GM12878 (cell line): ENCODE data around the gene EEIG2. TPM values are rescaled to one million over a fixed set of nuclear protein-coding genes. Genes with fewer than 3 reads are reported as not detected.

Source experiments
- ATAC-seq: fragments of 200-7000 bp; cut with Tn5 transposase; 3 replicates; pipeline ENCODE4 v1.9.1; 2020; ENCODE audit warnings: mild to moderate bottlenecking, moderate library complexity
- BruUV-seq: library from RNA; stranded (reverse); fragments of 400-500 nt; replicated peaks from 2 replicates; lab custom pipeline; 2021; lab: Mats Ljungman, UMichigan
- CTCF ChIA-PET: fragments of 300-600 bp; sonication (Branson Sonifier 250); formaldehyde crosslinking; extraction: SDS; loops from one replicate; lab custom pipeline; 2021; ENCODE audit warnings: inconsistent platforms; lab: Yijun Ruan, JAX
- POLR2A ChIA-PET: fragments of 350-600 bp; formaldehyde crosslinking; extraction: SDS; loops from one replicate; lab custom pipeline; 2021; ENCODE audit warnings: inconsistent platforms; lab: Charles Lee
- RAD21 ChIA-PET: fragments of 300-600 bp; sonication (Branson Sonifier 250); formaldehyde crosslinking; loops from one replicate; lab custom pipeline; 2023; ENCODE audit warnings: antibody characterized with exemption; ENCODE audit not compliant: unreplicated experiment; lab: Charles Lee
- SMC1A ChIA-PET: fragments of 300-600 bp; sonication (Branson Sonifier 250); formaldehyde crosslinking; loops from one replicate; lab custom pipeline; 2023; ENCODE audit not compliant: unreplicated experiment, uncharacterized antibody; lab: Charles Lee
- DNase-seq: peaks from one replicate; pipeline ENCODE4 v3.0.0-alpha.2; 2011; ENCODE audit warnings: low read depth, low spot score
- FAIRE-seq: peaks from 3 replicates; lab custom pipeline; 2011; peaks lifted over from hg19 to GRCh38; lab: Jason Lieb, UNC
- H2AFZ ChIP-seq: 2 replicates; pipeline ENCODE4 v1.6.0; 2011; ENCODE audit warnings: low read depth, low read length, control low read depth; ENCODE audit not compliant: control insufficient read depth
- H3K27ac ChIP-seq: 2 replicates; pipeline ENCODE4 v1.5.1; 2011; ENCODE audit warnings: control low read depth; ENCODE audit not compliant: control insufficient read depth, insufficient read depth
- H3K27me3 ChIP-seq, 2 experiments: replicated peaks in 1 of 2; 2 replicates each; pipeline versions ENCODE4 v1.6.0 to v1.6.1; 2011; ENCODE audit warnings: low read length in 1 of 2; ENCODE audit not compliant: control insufficient read depth in 2 of 2, insufficient read depth in 2 of 2
- H3K36me3 ChIP-seq, 2 experiments: 2 replicates each; pipeline ENCODE4 v1.5.1; 2011; ENCODE audit warnings: low read length in 1 of 2; ENCODE audit not compliant: control insufficient read depth in 2 of 2, insufficient read depth in 2 of 2
- H3K4me1 ChIP-seq: 2 replicates; pipeline ENCODE4 v1.6.1; 2011; ENCODE audit warnings: mild to moderate bottlenecking, low read length, moderate library complexity, mixed read lengths; ENCODE audit not compliant: control insufficient read depth, insufficient read depth
- H3K4me2 ChIP-seq: 2 replicates; pipeline ENCODE4 v1.6.0; 2011; ENCODE audit warnings: control low read depth; ENCODE audit not compliant: control insufficient read depth, insufficient read depth
- H3K4me3 ChIP-seq: fragments of 200-600 bp; sonication (generic); 2 replicates; pipeline ENCODE4 v1.5.1; 2016
- H3K79me2 ChIP-seq: 2 replicates; pipeline ENCODE4 v1.6.0; 2011; ENCODE audit warnings: low read length; ENCODE audit not compliant: control insufficient read depth, insufficient read depth
- H3K9ac ChIP-seq: 2 replicates; pipeline ENCODE4 v1.8.0; 2011; ENCODE audit warnings: low read length, control low read depth, mixed read lengths; ENCODE audit not compliant: control insufficient read depth, insufficient read depth
- H3K9me3 ChIP-seq: replicated peaks from 3 replicates; pipeline ENCODE4 v1.5.1; 2011; ENCODE audit warnings: mild to moderate bottlenecking, low read length; ENCODE audit not compliant: control insufficient read depth, insufficient read depth
- H4K20me1 ChIP-seq: 2 replicates; pipeline ENCODE4 v1.6.0; 2011; ENCODE audit not compliant: control insufficient read depth, insufficient read depth
- BCL11A ChIP-seq: IDR thresholded peaks from 2 replicates; pipeline ENCODE4 v1.6.1; 2011; ENCODE audit warnings: low read depth, low read length
- CBX3 ChIP-seq: fragments of 200-600 bp; sonication (generic); IDR thresholded peaks from 2 replicates; pipeline ENCODE4 v1.6.1; 2016; ENCODE audit warnings: low read depth, borderline replicate concordance
- EED ChIP-seq: sonication (generic); IDR thresholded peaks from 2 replicates; pipeline ENCODE4 v1.6.1; 2016; ENCODE audit warnings: antibody characterized with exemption, low read depth
- EP300 ChIP-seq, 2 experiments: fragments of 150-350 bp in 1 of 2; IDR thresholded peaks; 2 replicates each; pipeline ENCODE4 v1.6.1; 2011 to 2012; ENCODE audit warnings: low read depth in 2 of 2, low read length in 2 of 2, borderline replicate concordance in 1 of 2, improper control_type of control experiment in 1 of 2, inconsistent platforms in 1 of 2; ENCODE audit not compliant: control insufficient read depth in 1 of 2
- ETV6 ChIP-seq, 2 experiments: fragments of 450-650 bp in 1 of 2; IDR thresholded peaks in 1 of 2; conservative IDR thresholded peaks in 1 of 2; 2 replicates each; pipeline ENCODE4 v1.6.1; 2014; ENCODE audit warnings: antibody characterized with exemption in 1 of 2, borderline replicate concordance in 1 of 2, low read depth in 1 of 2, mild to moderate bottlenecking in 1 of 2, moderate library complexity in 1 of 2
- GABPA ChIP-seq: IDR thresholded peaks from 2 replicates; pipeline ENCODE4 v1.6.1; 2014; ENCODE audit warnings: antibody characterized with exemption, low read depth, mild to moderate bottlenecking, inconsistent platforms
- IKZF1 ChIP-seq: fragments of 450-650 bp; conservative IDR thresholded peaks from 2 replicates; pipeline ENCODE4 v1.6.1; 2017; ENCODE audit warnings: antibody characterized with exemption, mild to moderate bottlenecking
- IKZF2 ChIP-seq, 2 experiments: fragments of 450-650 bp; IDR thresholded peaks; 2 replicates each; pipeline ENCODE4 v1.6.1; 2017; ENCODE audit warnings: mild to moderate bottlenecking in 2 of 2, moderate library complexity in 2 of 2
- KLF5 ChIP-seq: fragments of 450-650 bp; IDR thresholded peaks from 2 replicates; pipeline ENCODE4 v1.6.1; 2014; ENCODE audit warnings: mild to moderate bottlenecking; ENCODE audit not compliant: partially characterized antibody
- SMARCA5 ChIP-seq: fragments of 450-650 bp; IDR thresholded peaks from 2 replicates; pipeline ENCODE4 v1.6.1; 2017; ENCODE audit warnings: mild to moderate bottlenecking
- STAT1 ChIP-seq: fragments of 450-650 bp; conservative IDR thresholded peaks from 2 replicates; pipeline ENCODE4 v1.6.1; 2014; ENCODE audit warnings: antibody characterized with exemption, mild to moderate bottlenecking
- TBL1XR1 ChIP-seq: IDR thresholded peaks from 2 replicates; pipeline ENCODE4 v1.6.1; 2012; ENCODE audit warnings: low read depth, low read length, improper control_type of control experiment
- WRNIP1 ChIP-seq: IDR thresholded peaks from 2 replicates; pipeline ENCODE4 v1.6.1; 2011; ENCODE audit warnings: low read depth, low read length, improper control_type of control experiment, borderline replicate concordance
- ZBED1 ChIP-seq: IDR thresholded peaks from 2 replicates; pipeline ENCODE4 v1.6.1; 2016; ENCODE audit warnings: borderline replicate concordance
- ZNF24 ChIP-seq: fragments of 450-650 bp; IDR thresholded peaks from 2 replicates; pipeline ENCODE4 v1.6.1; 2017; ENCODE audit warnings: antibody characterized with exemption, mild to moderate bottlenecking
- WGBS: methylation state at CpG from one replicate; pipeline ENCODE4 v1.1.6; 2016; ENCODE audit warnings: low lambda C conversion rate; ENCODE audit not compliant: insufficient replicate concordance, insufficient coverage; ENCODE audit errors: missing lambda C conversion rate; 5-methylcytosine and 5-hydroxymethylcytosine counted together
- in situ Hi-C: fragments of 300-500 bp; cut with MboI; formaldehyde crosslinking; loops from 9 replicates; pipeline ENCODE4 v1.14.3; 2018; ENCODE audit warnings: mixed read lengths
- intact Hi-C: fragments of 100-400 bp; cut with micrococcal nuclease; formaldehyde crosslinking; loops from one replicate; pipeline ENCODE4 v1.14.2; 2022; ENCODE audit not compliant: unreplicated experiment
- polyA plus RNA-seq, 11 experiments: library from polyadenylated mRNA; depleted of rRNA in 4 of 11; unstranded in 6 of 11; stranded (reverse) in 5 of 11; fragments of >200 nt; fragmentation: Nextera tagmentation in 4 of 11; fragmentation: Illumina TruSeq in 1 of 11; extraction: Ambion mirVana in 4 of 11; extraction: Trizol in 1 of 11; gene quantifications; 1 replicate in 1 of 11; 2 replicates in 10 of 11; pipeline versions ENCODE4 v1.2.1 to v1.2.3, GENCODE V29; 2011 to 2016; ENCODE audit warnings: inconsistent platforms in 2 of 11, missing spikeins in 2 of 11, low read depth in 1 of 11
- total RNA-seq, 4 experiments: library from RNA; depleted of rRNA in 3 of 4; stranded (reverse); fragments of >200 nt in 3 of 4; fragmentation: Illumina TruSeq in 1 of 4; extraction: Trizol in 1 of 4; gene quantifications; 2 replicates each; pipeline versions ENCODE4 v1.2.1 to v1.2.3, GENCODE V29; 2013 to 2021
- TF ChIP-seq, protein P1 (sequence below): IDR thresholded peaks from 2 replicates; pipeline ENCODE4 v1.6.1; 2012; ENCODE audit warnings: low read depth, low read length, improper control_type of control experiment
- TF ChIP-seq, protein P2 (sequence below): fragments of 450-650 bp; IDR thresholded peaks from 2 replicates; pipeline ENCODE4 v1.6.1; 2017; ENCODE audit warnings: mild to moderate bottlenecking
- TF ChIP-seq, protein P3 (sequence below): fragments of 450-650 bp; conservative IDR thresholded peaks from 2 replicates; pipeline ENCODE4 v1.6.1; 2017; ENCODE audit warnings: mild to moderate bottlenecking, moderate library complexity
- TF ChIP-seq, protein P4 (sequence below): IDR thresholded peaks from 2 replicates; pipeline ENCODE4 v1.6.1; 2011; ENCODE audit warnings: low read depth, mild to moderate bottlenecking, low read length, moderate library complexity, borderline replicate concordance; ENCODE audit errors: extremely low read depth

The EEIG2 gene
- total and polyA plus RNA-seq, 10 of the 15 experiments (the other 5 are each of a cell fraction or from before 2014, with no cell fraction given) = 1.4 to 17.2 (median 9.8) TPM

DNA sequence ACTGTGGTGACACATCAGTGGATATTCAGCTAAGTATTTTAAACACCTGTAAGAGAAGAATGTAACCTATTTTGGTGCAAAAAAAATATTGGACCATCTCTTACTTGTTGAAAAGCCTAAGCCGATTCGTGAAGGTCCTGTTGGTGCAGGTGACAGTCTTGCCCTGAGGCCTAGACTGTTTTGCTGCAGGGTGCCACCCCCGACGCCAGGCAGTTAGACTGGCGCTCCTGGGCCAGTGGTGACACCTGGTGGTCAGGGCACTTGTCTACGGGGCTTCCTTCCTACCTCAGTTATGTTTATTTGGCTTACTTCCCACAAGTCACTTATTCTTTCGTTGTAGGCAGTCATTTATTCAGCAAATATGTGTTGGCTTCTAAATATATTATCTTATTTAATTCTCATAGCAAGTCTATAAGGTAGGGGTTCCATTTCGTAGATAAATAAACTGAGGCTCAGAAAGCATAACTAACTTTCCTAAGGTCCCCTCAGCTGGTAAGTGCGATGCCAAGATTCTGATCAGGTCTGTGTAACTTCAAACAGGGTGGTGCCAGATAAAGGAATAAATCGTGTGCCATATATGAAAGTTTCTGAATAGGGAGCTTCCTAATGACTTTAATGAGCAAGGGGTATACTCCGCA lies 1.9 kb downstream of the EEIG2 start:
- H3K4me2 ChIP-seq = peak overlapping the region; percentile 97
- ChIA-PET CTCF (interaction anchor here (0.6 to 7.0 kb wide), 28 partner anchors 8 to 780 kb away, joined by 3 to 258 read pairs (median 4); partner anchors contain the start of genes PRPF38B and SLC25A24), SMC1A (interaction anchor here (0.6 to 6.8 kb wide), 19 partner anchors 9 to 351 kb away, joined by 3 to 161 read pairs (median 6); partner anchors contain the start of gene PRPF38B), RAD21 (interaction anchor here (0.6 to 7.1 kb wide), 17 partner anchors 8 to 780 kb away, joined by 3 to 92 read pairs (median 8); partner anchors contain the start of gene PRPF38B), POLR2A (interaction anchor here (1.4 to 2.9 kb wide), 4 partner anchors 11 to 85 kb away, joined by 3 to 24 read pairs (median 6); no protein-coding TSS in a partner anchor)
- DNase-seq (no peak), FAIRE-seq (peak; percentile 80), ATAC-seq (peak; percentile 83)
- no peaks in the 10 kb centered on the region for H3K27me3 ChIP-seq
- no peaks in the 10 kb centered on the region for H3K36me3 ChIP-seq
- WGBS = 18% methylated on average over 11 of the region's 11 CpGs
- H3K27ac ChIP-seq = no peak overlapping the region
- H3K4me1 ChIP-seq = peaks cover 20% of the 10 kb centered on the region
- no peaks in the 10 kb centered on the region for H3K9me3 ChIP-seq
- BruUV-seq = TSS peak; percentile 62
- in situ Hi-C loops = loop anchor here (5.0 to 10.0 kb wide), 2 partner anchors 50 to 357 kb away; partner anchors contain the start of gene SLC25A24
- H4K20me1 ChIP-seq = no peaks in the 10 kb centered on the region
- no peak overlapping the region for H2AFZ ChIP-seq
- peak overlapping the region; percentile 71 for H3K4me3 ChIP-seq
- H3K9ac ChIP-seq = no peak overlapping the region
- intact Hi-C loops = loop anchor here (1.0 to 2.0 kb wide), 3 partner anchors 29 to 81 kb away; no protein-coding TSS in a partner anchor
- peaks cover 2% of the 10 kb centered on the region for H3K79me2 ChIP-seq
- TF ChIP-seq EP300 (IDR thresholded peaks at IDR 0.05; ENCODE audit: borderline replicate concordance in 1 of 2, control insufficient read depth in 1 of 2, low read depth in 2 of 2, low read length in 2 of 2) (no peak), CBX3 (no peak), STAT1 (no peak), WRNIP1 (no peak), IKZF2 (IDR thresholded peaks at IDR 0.05) (no peak), TBL1XR1 (no peak), BCL11A (no peak), SMARCA5 (peak; percentile 90; the same call in 1 of the 2 replicates), ZNF24 (0 out of 2 replicates have a peak, but pooled peaks have one; percentile 59), ZBED1 (no peak), EED (no peak), ETV6 (conservative IDR thresholded peaks at IDR 0.05 in 1 of 2, IDR thresholded peaks at IDR 0.05 in 1 of 2; ENCODE audit: borderline replicate concordance in 1 of 2, low read depth in 1 of 2) (no peak), GABPA (no peak), KLF5 (no peak), IKZF1 (no peak)
- TF ChIP-seq, protein P1, sequence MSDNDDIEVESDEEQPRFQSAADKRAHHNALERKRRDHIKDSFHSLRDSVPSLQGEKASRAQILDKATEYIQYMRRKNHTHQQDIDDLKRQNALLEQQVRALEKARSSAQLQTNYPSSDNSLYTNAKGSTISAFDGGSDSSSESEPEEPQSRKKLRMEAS = no peak
- TF ChIP-seq, protein P2, sequence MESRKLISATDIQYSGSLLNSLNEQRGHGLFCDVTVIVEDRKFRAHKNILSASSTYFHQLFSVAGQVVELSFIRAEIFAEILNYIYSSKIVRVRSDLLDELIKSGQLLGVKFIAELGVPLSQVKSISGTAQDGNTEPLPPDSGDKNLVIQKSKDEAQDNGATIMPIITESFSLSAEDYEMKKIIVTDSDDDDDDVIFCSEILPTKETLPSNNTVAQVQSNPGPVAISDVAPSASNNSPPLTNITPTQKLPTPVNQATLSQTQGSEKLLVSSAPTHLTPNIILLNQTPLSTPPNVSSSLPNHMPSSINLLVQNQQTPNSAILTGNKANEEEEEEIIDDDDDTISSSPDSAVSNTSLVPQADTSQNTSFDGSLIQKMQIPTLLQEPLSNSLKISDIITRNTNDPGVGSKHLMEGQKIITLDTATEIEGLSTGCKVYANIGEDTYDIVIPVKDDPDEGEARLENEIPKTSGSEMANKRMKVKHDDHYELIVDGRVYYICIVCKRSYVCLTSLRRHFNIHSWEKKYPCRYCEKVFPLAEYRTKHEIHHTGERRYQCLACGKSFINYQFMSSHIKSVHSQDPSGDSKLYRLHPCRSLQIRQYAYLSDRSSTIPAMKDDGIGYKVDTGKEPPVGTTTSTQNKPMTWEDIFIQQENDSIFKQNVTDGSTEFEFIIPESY = no peak
- TF ChIP-seq, protein P3, sequence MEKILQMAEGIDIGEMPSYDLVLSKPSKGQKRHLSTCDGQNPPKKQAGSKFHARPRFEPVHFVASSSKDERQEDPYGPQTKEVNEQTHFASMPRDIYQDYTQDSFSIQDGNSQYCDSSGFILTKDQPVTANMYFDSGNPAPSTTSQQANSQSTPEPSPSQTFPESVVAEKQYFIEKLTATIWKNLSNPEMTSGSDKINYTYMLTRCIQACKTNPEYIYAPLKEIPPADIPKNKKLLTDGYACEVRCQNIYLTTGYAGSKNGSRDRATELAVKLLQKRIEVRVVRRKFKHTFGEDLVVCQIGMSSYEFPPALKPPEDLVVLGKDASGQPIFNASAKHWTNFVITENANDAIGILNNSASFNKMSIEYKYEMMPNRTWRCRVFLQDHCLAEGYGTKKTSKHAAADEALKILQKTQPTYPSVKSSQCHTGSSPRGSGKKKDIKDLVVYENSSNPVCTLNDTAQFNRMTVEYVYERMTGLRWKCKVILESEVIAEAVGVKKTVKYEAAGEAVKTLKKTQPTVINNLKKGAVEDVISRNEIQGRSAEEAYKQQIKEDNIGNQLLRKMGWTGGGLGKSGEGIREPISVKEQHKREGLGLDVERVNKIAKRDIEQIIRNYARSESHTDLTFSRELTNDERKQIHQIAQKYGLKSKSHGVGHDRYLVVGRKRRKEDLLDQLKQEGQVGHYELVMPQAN = no peak
- TF ChIP-seq, protein P4, sequence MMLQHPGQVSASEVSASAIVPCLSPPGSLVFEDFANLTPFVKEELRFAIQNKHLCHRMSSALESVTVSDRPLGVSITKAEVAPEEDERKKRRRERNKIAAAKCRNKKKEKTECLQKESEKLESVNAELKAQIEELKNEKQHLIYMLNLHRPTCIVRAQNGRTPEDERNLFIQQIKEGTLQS = no peak
